HepG2 (cell line): ENCODE results near the gene WNT10A. TPM values are rescaled to one million over a fixed set of nuclear protein-coding genes. Genes with fewer than 3 reads are reported as not detected.

Experiments
- ATAC-seq: fragments of 200-7000 bp; cut with Tn5 transposase; 3 replicates; pipeline ENCODE4 v1.9.1; 2020; ENCODE audit warnings: mild to moderate bottlenecking, moderate library complexity
- BruUV-seq: library from RNA; stranded (reverse); fragments of 400-500 nt; replicated peaks from 2 replicates; lab custom pipeline; 2021; lab: Mats Ljungman, UMichigan
- CTCF ChIA-PET: fragments of 300-600 bp; formaldehyde crosslinking; extraction: SDS; loops from one replicate; lab custom pipeline; 2021; ENCODE audit warnings: low total read pairs, inconsistent platforms, low intra/inter-chr PET ratio; lab: Yijun Ruan, JAX
- POLR2A ChIA-PET: fragments of 350-600 bp; sonication (Branson Sonifier 250); formaldehyde crosslinking; loops from one replicate; lab custom pipeline; 2020; ENCODE audit warnings: antibody characterized with exemption, inconsistent platforms; lab: Yijun Ruan, JAX
- DNase-seq: peaks from one replicate; pipeline ENCODE4 v3.0.0-alpha.2; 2015; ENCODE audit warnings: low spot score
- FAIRE-seq: peaks from 3 replicates; lab custom pipeline; 2011; peaks lifted over from hg19 to GRCh38; lab: Jason Lieb, UNC
- H2AFZ ChIP-seq: one replicate; pipeline ENCODE4 v1.6.1; 2011; ENCODE audit warnings: low read length, inconsistent platforms
- H3K27ac ChIP-seq: fragments of 300-600 bp; 3 replicates; pipeline ENCODE4 v1.8.0; 2011; ENCODE audit warnings: mixed run types, mild to moderate bottlenecking, mixed read lengths, low read length, inconsistent platforms; ENCODE audit not compliant: insufficient read depth; ENCODE audit errors: extremely low read length
- H3K27me3 ChIP-seq, 2 experiments: fragments of 200-600 bp in 1 of 2; 2 replicates in 1 of 2; 3 replicates in 1 of 2; pipeline versions ENCODE4 v1.6.0 to v1.8.0; 2011; ENCODE audit warnings: low read length in 2 of 2, mild to moderate bottlenecking in 2 of 2, moderate library complexity in 2 of 2, inconsistent platforms in 1 of 2; ENCODE audit not compliant: insufficient read depth in 2 of 2, control insufficient read depth in 1 of 2
- H3K36me3 ChIP-seq, 2 experiments: fragments of 200-600 bp in 1 of 2; replicated peaks in 1 of 2; 2 replicates in 1 of 2; 3 replicates in 1 of 2; pipeline versions ENCODE4 v1.5.1 to v1.8.0; 2011; ENCODE audit warnings: low read length in 2 of 2, inconsistent platforms in 1 of 2; ENCODE audit not compliant: insufficient read depth in 2 of 2, control insufficient read depth in 1 of 2
- H3K4me1 ChIP-seq: 2 replicates; pipeline ENCODE4 v1.5.1; 2012; ENCODE audit warnings: low read length, inconsistent platforms; ENCODE audit not compliant: insufficient read depth
- H3K4me2 ChIP-seq: 2 replicates; pipeline ENCODE4 v1.6.0; 2011; ENCODE audit warnings: low read depth, low read length, inconsistent platforms
- H3K4me3 ChIP-seq, 3 experiments: fragments of 200-600 bp in 1 of 3; sonication (generic), shearing (Covaris generic) in 1 of 3; replicated peaks in 1 of 3; 2 replicates each; pipeline ENCODE4 v1.5.1; 2011 to 2016; ENCODE audit warnings: low read length in 3 of 3, inconsistent platforms in 2 of 3, low read depth in 2 of 3, mild to moderate bottlenecking in 2 of 3, control low read depth in 1 of 3, mixed read lengths in 1 of 3; ENCODE audit not compliant: insufficient read depth in 1 of 3
- H3K79me2 ChIP-seq: one replicate; pipeline ENCODE4 v1.6.1; 2011; ENCODE audit warnings: low read length, inconsistent platforms; ENCODE audit not compliant: insufficient read depth
- H3K9ac ChIP-seq: 2 replicates; pipeline ENCODE4 v1.6.0; 2011; ENCODE audit warnings: mild to moderate bottlenecking, low read depth, low read length, inconsistent platforms; ENCODE audit not compliant: insufficient read depth
- H3K9me3 ChIP-seq: 2 replicates; pipeline ENCODE4 v1.5.1; 2012; ENCODE audit warnings: mild to moderate bottlenecking, low read length
- H4K20me1 ChIP-seq: 2 replicates; pipeline ENCODE4 v1.6.0; 2011; ENCODE audit warnings: inconsistent platforms, mild to moderate bottlenecking, low read length, moderate library complexity; ENCODE audit not compliant: insufficient read depth
- FOXA1 ChIP-seq, 2 experiments: fragments of 450-650 bp in 1 of 2; sonication (generic) in 1 of 2; formaldehyde crosslinking in 1 of 2; IDR thresholded peaks; 2 replicates each; pipeline versions ENCODE4 v1.4.0 to v1.6.1; 2016 to 2020; ENCODE audit warnings: missing genetic modification reagents in 1 of 2
- GPBP1L1 ChIP-seq: sonication (generic); formaldehyde crosslinking; IDR thresholded peaks from 2 replicates; pipeline ENCODE4 v1.5.0; 2020; ENCODE audit warnings: mild to moderate bottlenecking, missing genetic modification reagents
- KMT2B ChIP-seq: IDR thresholded peaks from 2 replicates; pipeline ENCODE4 v1.6.1; 2016; ENCODE audit warnings: missing genetic modification reagents, missing compliant biosample characterization
- RFXANK ChIP-seq: IDR thresholded peaks from 2 replicates; pipeline ENCODE4 v1.6.1; 2016
- ZNF354B ChIP-seq: sonication (generic); formaldehyde crosslinking; IDR thresholded peaks from 2 replicates; pipeline ENCODE4 v1.8.0; 2022; ENCODE audit warnings: mild to moderate bottlenecking, missing genetic modification reagents
- ZNF607 ChIP-seq: sonication (generic); formaldehyde crosslinking; IDR thresholded peaks from 2 replicates; pipeline ENCODE4 v1.5.1; 2020; ENCODE audit warnings: missing genetic modification reagents, mild to moderate bottlenecking, borderline replicate concordance
- ZNF616 ChIP-seq: sonication (generic); formaldehyde crosslinking; IDR thresholded peaks from 2 replicates; pipeline ENCODE4 v1.5.0; 2020; ENCODE audit warnings: low read depth, mild to moderate bottlenecking, missing genetic modification reagents
- ZNF652 ChIP-seq: IDR thresholded peaks from 2 replicates; pipeline ENCODE4 v1.6.1; 2016; ENCODE audit warnings: low read depth, borderline replicate concordance
- ZNF781 ChIP-seq: sonication (generic); formaldehyde crosslinking; IDR thresholded peaks from 2 replicates; pipeline ENCODE4 v1.5.1; 2020; ENCODE audit warnings: borderline replicate concordance, mild to moderate bottlenecking, missing genetic modification reagents; ENCODE audit errors: not compliant biosample characterization
- WGBS: methylation state at CpG from one replicate; pipeline ENCODE4 v1.1.6; 2017; ENCODE audit warnings: low lambda C conversion rate; 5-methylcytosine and 5-hydroxymethylcytosine counted together
- in situ Hi-C: cut with HindIII; loops from 2 replicates; pipeline ENCODE4 v1.10.0; 2017; ENCODE audit warnings: low pct_unique_long_range_greater_than_20kb; ENCODE audit not compliant: extremely low pct_ligation_motif_present
- intact Hi-C: fragments of 100-400 bp; cut with micrococcal nuclease; formaldehyde crosslinking; loops from one replicate; pipeline ENCODE4 v1.10.0; 2022; ENCODE audit not compliant: unreplicated experiment
- polyA plus RNA-seq, 8 experiments: library from polyadenylated mRNA; depleted of rRNA in 3 of 8; stranded (reverse) in 7 of 8; unstranded in 1 of 8; fragments of >200 nt; fragmentation: Illumina TruSeq in 4 of 8; extraction: Trizol in 4 of 8; gene quantifications; 2 replicates each; pipeline versions ENCODE4 v1.2.1 to v1.2.3, GENCODE V29; 2011 to 2016; ENCODE audit warnings: low read depth in 4 of 8, missing spikeins in 1 of 8, mixed read lengths in 1 of 8; ENCODE audit not compliant: insufficient read depth in 1 of 8
- total RNA-seq, 5 experiments: library from RNA; depleted of rRNA; stranded (reverse); fragments of >200 nt; fragmentation: Illumina TruSeq; extraction: Trizol; gene quantifications; 2 replicates each; pipeline ENCODE4 v1.2.3, GENCODE V29; 2016; ENCODE audit warnings: low read depth in 1 of 5
- TF ChIP-seq, protein P1 (sequence below): sonication (generic); formaldehyde crosslinking; IDR thresholded peaks from 2 replicates; pipeline ENCODE4 v1.4.0; 2020; ENCODE audit warnings: mild to moderate bottlenecking, missing genetic modification reagents
- TF ChIP-seq, protein P2 (sequence below): sonication (generic); formaldehyde crosslinking; IDR thresholded peaks from 2 replicates; pipeline ENCODE4 v1.4.0; 2020; ENCODE audit warnings: missing genetic modification reagents

Gene WNT10A
- total and polyA plus RNA-seq, 2 of the 13 experiments (the other 11 are each of a cell fraction or from before 2014, with no cell fraction given), result 0.03 TPM; not detected in 1

- 19% methylated on average over 4 of the region's 4 CpGs for WGBS
- ChIA-PET POLR2A (no interaction called here), CTCF (no interaction called here)
- Histone ChIP-seq H3K79me2 (no peaks in the 10 kb centered on the region), H3K27me3 (peaks cover 2 to 83% of the 10 kb centered on the region in 2 experiments; a peak in 4 of 5 replicates), H3K4me1 (peaks cover 11% of the 10 kb centered on the region), H3K4me2 (no peak overlapping the region), H3K9ac (no peak overlapping the region), H3K4me3 (no peak overlapping the region), H3K36me3 (no peaks in the 10 kb centered on the region), H3K9me3 (no peaks in the 10 kb centered on the region), H2AFZ (no peak overlapping the region), H3K27ac (no peak overlapping the region)
- BruUV-seq, result no TSS peak
- FAIRE-seq (no peak), ATAC-seq (no peak)
- in situ Hi-C loops, result no loop called here
- TF ChIP-seq, protein P1, sequence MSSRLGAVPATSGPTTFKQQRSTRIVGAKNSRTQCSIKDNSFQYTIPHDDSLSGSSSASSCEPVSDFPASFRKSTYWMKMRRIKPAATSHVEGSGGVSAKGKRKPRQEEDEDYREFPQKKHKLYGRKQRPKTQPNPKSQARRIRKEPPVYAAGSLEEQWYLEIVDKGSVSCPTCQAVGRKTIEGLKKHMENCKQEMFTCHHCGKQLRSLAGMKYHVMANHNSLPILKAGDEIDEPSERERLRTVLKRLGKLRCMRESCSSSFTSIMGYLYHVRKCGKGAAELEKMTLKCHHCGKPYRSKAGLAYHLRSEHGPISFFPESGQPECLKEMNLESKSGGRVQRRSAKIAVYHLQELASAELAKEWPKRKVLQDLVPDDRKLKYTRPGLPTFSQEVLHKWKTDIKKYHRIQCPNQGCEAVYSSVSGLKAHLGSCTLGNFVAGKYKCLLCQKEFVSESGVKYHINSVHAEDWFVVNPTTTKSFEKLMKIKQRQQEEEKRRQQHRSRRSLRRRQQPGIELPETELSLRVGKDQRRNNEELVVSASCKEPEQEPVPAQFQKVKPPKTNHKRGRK (CRISPR knock-in tag), result no peak
- TF ChIP-seq, protein P2, sequence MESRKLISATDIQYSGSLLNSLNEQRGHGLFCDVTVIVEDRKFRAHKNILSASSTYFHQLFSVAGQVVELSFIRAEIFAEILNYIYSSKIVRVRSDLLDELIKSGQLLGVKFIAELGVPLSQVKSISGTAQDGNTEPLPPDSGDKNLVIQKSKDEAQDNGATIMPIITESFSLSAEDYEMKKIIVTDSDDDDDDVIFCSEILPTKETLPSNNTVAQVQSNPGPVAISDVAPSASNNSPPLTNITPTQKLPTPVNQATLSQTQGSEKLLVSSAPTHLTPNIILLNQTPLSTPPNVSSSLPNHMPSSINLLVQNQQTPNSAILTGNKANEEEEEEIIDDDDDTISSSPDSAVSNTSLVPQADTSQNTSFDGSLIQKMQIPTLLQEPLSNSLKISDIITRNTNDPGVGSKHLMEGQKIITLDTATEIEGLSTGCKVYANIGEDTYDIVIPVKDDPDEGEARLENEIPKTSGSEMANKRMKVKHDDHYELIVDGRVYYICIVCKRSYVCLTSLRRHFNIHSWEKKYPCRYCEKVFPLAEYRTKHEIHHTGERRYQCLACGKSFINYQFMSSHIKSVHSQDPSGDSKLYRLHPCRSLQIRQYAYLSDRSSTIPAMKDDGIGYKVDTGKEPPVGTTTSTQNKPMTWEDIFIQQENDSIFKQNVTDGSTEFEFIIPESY (CRISPR knock-in tag), result no peak
- no peak for TF ChIP-seq ZNF607 (CRISPR knock-in tag)
- no peak for TF ChIP-seq KMT2B
- TF ChIP-seq RFXANK, result no peak
- TF ChIP-seq GPBP1L1 (CRISPR knock-in tag), result no peak
- TF ChIP-seq ZNF616 (CRISPR knock-in tag), result no peak
- no peak for TF ChIP-seq ZNF652 (CRISPR knock-in tag)
- no peak for TF ChIP-seq ZNF354B (CRISPR knock-in tag)
- no peak for TF ChIP-seq FOXA1 (IDR thresholded peaks at IDR 0.05)
- no peak for TF ChIP-seq FOXA1 (CRISPR knock-in tag; IDR thresholded peaks at IDR 0.05)
- TF ChIP-seq ZNF781 (CRISPR knock-in tag), result no peak
- TF ChIP-seq, all 625 proteins: peak for 0
- DNase-seq, result no peak
- no peaks in the 10 kb centered on the region; the same call in 1 of the 2 replicates for H4K20me1 ChIP-seq
- intact Hi-C loops, result loop anchor here (10.0 kb wide), 2 partner anchors 89 to 119 kb away; partner anchors contain the start of genes CDK5R2 and FEV
Measured at GRCh38 chr2:218865396-218865795, 15.3 kb upstream of the WNT10A start.
